Muscle of arm (tissue), 12 donors: Measurements from ENCODE around the gene ARPC1A. TPM values are rescaled to one million over a fixed set of nuclear protein-coding genes. Genes with fewer than 3 reads are reported as not detected.
"Not testable (repeated sequence)": the region's sequence is repeated elsewhere in the genome, so short reads cannot be mapped to it uniquely, and the experiment has no call there.

ENCODE experiments used
- DNase-seq: peaks from one replicate; pipeline ENCODE4 v3.0.0-alpha.2; 2013
- polyA plus RNA-seq, 12 donors: library from polyadenylated mRNA; unstranded; fragments of 120-200 nt; gene quantifications; one replicate each; pipeline ENCODE4 v1.2.1, GENCODE V29; 2013; ENCODE audit not compliant: insufficient read length in 12 of 12

The ARPC1A gene
- polyA plus RNA-seq, 12 donors: 46.1 to 84.0 (median 69.8) TPM; not detected in 1

DNA sequence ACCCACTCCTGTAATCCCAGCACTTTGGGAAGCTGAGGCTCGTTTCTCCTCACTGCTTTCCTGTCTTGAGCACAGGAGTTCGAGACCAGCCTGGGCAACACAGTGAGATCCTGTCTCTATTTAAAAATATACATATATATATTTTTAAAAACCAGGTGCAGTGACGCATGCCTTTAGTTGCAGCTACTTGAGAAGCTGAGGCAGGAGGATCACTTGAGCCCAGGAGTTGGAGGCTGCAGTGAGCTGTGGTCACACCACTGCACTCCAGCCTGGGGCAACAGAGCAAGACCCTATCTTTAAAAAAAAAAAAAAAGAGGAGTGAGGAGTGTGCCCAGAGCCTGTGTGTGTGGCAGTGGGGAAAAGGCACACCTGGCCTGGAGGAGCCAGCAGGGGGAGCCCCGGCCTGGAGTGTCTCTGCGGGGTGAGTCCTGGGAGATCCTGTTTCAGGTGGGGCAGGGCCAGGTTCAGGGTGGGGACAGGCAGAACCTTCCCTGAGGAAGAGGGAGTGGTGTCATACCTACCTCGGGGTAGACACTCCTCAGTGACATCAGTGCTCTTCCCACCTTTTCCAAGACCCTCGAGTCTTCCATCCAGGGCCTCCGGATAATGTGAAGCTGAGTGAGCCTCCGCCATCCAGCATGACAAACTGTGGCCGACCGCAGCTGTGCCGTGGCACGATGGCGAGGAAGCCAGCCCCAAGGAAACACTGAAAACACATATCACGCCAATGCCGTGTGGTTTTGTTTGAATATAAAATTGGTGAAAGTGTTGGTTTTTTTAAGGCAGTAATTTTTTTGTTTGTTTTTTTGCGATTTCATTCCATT, 39.8 kb downstream of the ARPC1A start:
- no peak for DNase-seq

DNA sequence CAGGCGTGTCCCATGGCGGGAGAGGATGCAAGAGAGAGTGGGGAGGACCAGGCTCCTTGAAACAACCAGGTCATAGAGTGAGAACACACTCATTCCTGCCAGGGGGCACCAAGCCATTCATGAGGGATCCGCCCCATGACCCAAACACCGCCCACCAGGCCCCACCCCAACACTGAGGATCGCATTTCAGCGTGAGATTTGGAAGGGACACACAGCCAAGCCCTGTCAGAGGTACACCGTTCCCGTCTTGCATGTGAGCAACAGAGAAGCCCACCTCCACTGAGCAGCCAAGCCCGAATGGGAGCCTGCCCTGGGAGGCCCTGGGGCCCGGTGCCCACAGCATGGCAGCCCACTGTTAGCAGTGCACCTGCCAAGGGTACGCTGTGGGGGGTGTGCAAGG, 40.9 kb downstream of the ARPC1A start:
- DNase-seq: no peak

DNA sequence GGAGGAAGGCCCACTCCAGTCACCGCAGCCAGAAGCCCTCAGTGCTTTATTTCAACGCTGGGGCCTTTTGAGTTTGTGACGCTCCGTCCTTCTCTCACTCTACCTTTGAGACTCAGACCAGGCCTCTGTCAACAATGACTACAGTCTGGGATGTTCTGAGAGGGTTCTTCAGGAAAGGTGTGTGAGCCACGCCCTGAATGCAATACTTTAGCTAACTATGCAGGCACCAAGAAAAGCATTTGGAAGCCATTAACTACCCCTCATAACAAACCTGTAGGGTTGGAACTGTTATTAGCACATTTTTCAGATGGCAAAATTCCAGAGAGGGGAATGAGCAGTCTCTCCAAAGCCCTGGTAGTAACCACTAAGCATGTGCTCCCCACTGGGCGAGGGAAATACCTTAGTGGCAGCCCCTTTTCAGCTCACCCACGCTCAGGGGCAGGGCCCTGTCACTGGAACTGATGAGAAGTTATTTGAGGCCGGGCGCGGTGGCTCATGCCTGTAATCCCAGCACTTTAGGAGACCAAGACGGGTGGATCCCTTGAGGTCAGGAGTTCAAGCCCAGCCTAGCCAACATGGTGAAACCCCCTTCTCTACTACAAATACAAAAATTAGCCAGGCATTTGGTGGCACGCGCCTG, 43.2 kb downstream of the ARPC1A start:
- no peak for DNase-seq

DNA sequence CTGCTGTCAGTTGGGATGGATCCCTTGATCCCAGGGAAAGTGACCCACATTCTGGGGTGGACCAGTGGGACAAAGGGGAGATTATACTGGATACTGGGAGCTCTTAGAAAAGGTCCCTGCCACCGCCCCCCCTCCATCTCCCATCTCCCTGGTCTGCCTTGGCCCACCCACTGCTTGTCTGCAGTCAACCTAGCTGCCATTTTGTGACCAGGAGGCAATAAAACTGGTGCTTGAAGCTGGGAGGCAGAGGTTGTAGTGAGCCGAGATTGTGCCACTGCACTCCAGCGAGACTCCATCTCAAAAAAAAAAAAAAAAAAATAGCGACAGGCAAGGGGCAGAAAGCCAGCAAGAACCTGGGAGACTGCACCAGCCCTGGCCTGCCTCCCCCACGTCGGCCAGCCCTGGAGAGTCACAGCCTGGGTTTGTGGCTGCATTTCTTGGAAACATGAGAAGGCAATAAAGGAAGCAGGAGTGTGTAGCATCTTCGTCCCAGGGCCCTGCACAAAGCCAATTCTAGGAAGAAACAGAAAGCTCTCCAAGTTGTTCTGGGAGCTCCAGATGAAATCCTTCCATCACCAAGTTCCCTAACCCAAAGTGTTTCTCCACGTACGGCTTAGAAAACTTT, 44.2 kb downstream of the ARPC1A start:
- DNase-seq: no peak

DNA sequence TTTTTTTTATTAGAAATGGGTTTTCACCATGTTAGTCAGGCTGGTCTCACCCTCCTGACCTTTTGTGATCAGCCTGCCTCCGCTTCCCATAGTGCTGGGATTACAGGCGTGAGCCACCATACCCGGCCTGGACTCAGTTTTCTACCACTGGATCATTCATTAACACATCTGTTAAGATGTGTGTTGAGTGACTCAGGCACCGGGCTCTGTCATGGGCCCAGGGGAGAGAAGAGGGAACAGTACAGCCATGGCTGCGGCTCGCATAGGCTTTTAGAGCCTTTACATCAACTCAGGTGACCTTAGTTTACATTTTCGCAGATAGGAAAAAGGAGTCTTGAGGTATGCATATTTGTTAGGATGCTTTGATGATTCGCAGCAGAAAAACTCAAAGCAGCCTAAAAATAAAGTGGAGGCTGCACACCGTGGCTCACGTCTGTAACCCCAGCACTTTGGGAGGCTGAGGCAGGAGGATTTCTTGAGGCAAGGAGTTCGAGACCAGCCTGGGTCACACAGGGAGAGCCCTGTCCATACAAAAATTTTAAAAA, 45.8 kb downstream of the ARPC1A start:
- no peak for DNase-seq

DNA sequence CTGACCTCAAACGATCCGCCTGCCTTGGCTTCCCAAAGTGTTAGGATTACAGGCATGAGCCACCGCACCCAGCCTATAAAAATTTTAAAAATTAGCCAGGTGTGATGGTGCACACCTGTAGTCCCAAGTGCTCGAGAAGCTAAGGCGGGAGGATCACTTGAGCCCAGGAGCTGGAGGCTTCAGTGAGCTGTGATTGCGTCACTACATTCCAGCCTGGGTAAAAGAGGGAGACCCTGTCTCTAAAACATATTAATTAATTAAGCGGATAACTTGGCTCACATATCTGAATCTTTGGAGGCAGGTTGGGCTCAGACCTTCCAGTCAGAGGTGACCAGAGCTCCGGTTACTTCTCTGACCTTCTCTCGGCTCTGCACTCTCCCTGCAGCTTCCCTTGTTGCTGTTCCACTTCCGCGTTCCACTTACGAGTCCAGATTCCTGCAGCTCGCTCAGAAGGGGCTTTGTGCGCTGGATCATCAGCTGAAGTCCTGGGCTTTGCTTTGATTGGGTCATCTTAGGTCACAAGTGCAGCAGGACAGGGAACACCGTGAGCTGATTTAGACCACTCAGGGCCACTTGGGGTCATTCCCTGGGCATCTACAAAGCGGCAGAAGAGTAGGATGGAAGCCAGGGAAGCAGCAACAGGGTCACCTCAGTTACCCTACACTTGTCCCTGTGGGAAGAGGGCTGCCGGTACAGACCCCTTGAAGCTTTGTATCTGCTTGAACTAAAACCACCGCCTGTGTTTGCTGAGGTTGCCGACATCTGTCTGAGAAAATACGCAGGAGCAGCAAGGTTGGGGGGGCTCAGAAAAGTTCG, 46.8 kb downstream of the ARPC1A start:
- no peak for DNase-seq

DNA sequence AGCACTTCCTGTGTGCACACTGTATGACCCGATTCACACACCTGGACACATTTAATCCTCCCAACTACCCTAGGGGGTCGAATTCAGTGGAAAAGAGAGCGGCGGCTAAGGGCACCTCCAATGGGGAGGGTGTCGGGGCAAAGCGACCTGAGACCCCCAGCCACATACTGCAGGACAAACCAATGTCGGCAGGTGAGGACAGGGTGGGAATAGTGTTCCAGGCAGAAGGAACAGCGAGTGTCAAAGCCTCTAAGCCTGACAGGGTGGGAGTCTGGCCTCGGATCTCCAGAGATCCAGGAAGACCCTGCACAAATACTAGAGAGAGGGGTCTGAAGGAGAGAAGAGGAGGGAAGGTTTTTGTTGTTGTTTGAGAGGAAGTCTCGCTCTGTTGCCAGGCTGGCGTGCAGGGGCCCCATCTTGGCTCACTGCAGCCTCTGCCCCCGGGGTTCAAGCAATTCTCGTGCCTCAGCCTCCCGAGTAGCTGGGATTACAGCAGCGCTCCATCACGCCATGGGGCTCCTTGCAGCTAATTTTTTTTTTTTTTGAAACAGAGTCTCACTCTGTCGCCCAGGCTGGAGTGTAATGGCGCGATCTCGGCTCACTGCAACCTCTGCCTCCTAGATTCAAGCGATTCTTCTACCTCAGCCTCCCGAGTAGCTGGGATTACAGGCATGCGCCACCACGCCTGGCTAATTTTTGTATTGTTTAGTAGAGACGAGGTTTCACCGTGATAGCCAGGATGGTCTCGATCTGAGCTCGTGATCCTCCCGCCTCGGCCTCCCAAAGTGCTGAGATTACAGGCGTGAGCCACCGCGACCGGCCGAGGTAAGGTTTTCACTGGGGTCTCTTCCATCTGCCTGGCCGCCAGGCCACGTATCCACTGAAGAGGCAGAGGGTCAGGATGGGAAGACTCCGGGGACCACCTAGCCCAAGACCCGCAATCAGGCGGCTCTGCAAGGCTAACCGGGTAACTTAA, 47.7 kb downstream of the ARPC1A start:
- no peak for DNase-seq

DNA sequence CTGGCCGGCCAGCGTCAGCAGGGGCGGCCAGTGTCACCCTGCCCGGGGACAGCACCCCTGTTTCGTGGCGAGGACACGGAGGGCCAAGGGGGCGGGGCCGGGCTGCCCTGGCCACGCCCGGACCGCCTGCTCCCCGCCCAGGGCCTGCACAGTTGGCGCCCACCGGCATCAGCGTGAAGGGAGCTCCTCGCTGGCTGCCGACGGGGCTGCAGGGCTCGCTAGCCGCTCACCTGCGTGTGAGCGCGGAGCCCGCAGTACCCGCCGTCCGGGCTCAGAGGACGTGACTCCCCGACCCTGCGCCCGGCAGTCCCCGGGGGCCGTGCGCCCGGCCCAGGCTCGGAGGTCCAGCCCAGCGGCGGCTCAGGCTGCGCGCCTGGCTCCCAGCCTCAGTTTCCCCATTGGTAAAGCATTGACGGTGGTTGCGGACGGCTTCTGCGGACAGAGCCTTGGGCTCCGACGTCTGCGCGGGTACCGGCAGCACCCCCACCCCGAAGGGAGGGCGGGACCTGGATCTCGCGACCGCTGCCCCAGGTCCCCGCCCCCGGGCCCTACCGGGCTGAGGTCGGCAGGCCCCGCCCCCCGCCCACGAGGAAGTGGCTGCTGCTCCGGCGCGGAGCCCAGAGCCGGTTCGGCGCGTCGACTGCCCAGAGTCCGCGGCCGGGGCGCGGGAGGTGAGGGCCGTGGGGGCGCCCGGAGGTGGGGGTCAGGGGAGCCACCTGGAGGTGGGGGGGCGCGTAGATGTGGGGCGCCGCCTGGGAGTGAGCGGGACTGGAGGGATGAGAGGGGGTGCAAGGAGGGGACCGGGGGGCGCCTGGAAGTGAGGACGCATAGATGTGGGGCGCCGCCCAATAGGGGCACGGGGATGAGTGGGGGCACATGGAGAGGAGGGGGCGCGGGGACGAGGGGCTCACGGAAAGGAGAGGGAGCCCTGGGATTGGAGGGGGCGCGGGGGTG, 48.7 kb downstream of the ARPC1A start, which contains the start of gene ARPC1B:
Gene ARPC1B (plus strand): TSS at position 620 of the 954 bp plus-strand sequence. CDS start 10,985 bp downstream, outside the sequence.
- no peak for DNase-seq

DNA sequence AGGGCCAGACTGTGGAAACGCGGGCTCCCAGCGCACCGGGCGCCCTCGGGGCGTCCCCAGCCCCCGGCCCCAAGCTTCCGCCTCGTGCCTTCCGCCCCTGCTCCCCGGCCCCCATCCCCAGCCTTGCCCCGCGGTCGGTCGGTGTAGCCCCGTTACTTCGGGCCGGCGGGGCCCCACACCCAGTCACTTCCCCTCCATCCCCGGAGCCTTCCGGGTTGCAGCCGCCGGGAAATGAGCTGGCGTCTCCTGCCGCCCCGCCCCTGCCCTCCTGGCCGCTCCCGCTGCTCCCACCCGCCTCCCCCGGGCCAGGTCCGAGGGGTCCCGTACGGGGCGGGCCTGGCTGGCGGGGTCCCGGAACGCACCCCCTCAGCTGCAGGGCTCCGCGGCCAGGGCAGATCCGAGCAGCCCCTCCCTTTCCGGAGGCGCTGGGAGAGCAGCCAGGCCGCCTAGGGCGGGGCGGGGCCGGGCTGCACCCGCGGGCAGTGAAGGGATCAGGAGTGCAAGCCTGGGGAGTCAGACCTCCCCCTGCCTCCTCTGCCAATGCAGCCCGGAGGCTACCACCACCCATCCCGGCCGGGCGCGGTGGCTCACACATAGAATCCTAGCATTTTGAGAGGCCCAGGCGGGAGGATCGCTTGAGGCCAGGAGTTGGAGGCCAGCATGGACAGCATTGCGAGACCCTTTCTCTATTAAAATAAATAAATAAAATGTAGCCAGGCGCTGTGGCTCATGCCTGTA, 49.5 kb downstream of the ARPC1A start:
- DNase-seq: peak; percentile 64

DNA sequence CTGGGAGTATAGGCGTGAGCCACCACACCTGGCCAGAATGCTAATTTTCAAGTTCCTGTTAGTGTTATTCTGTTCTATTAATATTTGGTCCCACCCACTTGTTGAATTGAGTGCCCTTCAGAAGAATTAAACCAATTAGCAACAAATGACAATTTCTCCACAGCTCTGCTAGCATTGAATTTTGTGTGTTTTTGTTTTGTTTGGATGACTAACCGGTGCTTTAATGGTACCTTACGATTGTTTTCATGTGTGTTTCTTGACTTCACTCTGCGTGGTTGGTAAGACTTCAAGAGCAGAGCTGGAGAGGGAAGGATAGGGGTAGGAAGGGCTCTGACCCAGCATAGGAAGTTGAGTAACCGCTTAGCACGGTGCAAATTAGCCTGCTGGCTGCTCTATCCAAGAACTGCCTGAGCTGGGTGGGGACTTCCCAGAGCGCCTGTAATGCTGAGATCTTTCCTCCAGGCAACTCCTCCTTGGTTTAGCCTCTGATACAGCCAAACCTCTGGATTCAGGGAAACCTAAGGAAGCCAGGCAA, 53.4 kb downstream of the ARPC1A start:
- peak; percentile 70 for DNase-seq

DNA sequence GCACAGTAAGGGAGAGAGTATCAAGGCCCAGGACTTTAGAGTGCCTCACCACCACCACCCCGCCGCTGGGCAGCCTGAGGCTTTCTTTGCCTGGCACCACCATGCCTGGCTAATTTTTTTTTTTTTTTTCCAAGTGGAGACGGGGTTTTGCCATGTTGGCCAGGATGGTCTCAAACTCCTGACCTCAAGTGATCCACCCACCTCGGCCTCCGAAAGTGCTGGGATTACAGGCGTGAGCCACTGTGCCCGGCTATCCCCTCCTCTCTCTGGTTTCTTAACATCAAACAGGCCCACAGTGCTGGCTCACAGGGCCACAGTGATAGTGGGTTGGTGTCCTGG, 54.0 kb downstream of the ARPC1A start:
- DNase-seq: not testable (repeated sequence)

DNA sequence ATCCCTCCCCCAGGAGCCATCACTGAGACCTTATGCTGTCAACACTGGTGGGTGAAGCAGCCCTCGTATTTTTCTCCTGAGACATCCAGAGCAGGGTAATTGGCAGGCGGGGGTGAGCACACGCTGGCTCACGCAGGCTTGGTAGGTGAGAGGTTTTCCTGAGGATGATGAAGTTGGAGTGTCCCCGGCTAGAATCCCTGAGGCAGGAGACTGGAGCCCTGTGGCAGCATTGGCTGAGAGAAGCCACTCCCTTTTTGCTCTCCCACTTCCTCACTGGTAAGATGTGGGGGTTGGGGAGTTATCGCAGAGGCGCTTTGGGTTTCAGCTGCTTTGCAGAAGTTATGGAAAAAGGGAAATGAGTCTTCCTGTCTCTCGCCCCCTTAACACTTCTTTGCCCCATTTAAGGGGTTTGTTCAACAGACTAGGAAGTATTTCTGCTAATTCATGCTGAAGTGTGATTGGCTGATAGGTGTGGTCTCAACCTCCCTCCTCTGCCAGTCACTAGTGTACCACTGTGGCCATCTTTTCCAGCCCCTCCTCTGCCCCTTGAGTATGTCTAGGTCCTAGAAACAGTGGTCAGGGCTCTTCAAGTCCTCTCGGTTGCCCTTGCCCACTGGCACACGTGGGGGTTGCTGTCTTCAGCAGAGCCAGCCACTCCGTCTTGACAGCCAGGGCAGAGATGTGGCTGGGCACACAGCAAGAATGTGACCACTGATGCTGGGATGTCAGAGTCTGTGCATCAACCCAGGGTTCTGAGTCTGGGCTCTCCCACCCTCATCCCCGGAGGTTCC, 54.5 kb downstream of the ARPC1A start:
- DNase-seq: no peak

DNA sequence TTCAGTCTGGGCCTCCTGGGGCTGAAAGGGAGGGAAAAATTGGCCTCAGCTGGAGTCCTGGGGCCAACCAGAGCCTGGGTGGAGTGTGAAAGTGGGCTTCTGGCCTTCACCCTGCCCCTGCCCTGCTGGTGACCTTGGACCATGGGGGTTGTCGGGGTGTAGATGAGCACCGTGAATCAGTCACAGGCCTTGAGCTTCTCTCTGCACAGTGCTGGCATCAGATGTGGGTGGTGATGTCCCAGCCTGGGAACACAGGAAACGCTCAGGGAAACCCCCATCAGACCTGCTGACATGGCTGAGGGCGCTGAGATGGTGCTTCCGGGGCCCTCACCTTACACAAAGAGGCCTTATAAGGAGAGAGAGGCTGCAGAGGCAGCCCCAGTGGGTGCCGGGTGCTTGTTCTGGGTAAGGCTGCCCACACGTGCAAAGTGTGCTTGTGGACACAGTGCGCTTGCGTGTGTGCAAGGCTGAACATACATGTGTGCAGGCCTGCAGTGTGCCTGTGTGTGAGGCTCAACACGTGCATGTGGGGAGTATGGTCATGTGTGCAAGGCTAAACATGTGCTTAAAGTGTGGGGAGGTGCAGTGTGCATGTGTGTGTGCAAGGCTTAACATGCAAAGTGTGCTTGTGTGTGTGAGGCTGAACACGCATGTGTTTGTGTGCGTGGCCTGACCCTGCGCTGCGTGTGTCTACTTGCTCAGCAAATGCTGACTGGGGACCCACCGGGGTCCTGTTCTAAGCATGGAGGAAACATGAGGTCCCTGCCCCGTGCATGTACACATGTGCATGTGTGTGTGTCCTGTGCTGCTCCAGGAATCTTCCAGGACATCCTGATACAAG, 55.3 kb downstream of the ARPC1A start:
- no peak for DNase-seq

DNA sequence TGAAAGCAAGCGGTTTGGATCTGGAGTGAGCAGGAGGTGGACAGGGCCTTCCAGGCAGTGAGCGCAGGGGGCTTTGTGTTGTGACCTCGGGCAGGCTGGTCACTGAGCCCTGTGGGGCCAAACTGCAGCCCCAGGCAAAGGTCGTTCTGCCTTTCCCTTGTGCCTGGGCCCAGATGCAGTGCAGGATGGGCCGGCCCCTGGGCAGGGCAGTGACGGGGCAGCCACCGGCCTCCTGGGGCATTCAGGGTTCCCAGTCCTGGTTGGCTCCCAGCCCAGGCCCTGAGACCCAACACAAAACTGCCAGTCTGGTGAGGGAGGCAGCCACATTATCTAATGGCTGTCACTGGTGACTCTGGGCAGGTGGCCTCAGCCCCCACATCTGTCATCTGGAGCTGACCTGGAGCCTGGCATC, 56.0 kb downstream of the ARPC1A start:
- no peak for DNase-seq

DNA sequence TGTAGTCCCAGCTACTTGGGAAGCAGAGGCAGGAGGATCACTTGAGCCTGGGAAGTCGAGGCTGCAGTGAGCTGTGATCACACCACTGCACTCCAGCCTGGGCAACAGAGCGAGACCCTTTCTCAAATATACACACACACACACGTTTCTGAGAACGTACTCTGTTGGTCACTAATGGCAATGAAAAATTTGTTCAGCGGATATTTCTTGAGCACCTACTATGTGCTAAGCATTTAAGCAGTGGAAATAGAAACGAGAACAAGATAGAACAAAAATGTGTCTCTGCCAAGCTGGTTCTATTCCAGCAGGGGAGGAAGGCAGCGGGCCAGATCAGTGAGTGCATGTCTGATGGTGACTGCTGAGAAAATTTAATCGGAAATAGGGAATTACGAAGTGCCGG, 57.5 kb downstream of the ARPC1A start:
- DNase-seq: no peak

DNA sequence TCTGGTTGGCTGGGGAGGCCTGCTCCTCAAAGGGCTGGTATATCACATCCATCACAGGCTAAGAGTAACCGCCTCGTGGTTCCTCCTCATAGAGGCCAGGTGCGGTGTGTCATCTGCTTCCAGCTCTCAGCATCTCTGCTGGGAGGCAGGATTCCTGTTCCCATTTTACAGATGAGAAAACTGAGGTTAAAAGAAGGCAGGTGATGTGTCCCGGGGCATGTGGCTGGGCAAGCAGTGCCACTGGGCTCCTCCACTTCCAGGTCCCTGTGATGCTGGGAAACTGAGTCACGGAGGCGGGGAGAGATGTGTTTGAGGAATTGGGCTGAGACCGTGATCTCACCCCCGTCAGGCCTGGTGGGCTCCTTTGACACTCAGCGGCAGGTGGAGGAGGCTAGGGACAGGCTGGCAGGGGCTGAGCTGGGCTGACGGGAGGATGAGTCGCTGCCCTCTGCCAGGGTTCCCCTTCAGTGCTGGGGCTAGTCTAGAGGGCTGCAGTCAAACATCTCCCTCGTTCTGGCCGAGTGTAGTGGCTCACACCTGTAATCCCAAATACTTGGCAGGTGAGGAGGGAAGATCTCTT, 58.2 kb downstream of the ARPC1A start:
- DNase-seq: no peak
